ENCODE data around the gene INCENP.

The INCENP gene

DNA sequence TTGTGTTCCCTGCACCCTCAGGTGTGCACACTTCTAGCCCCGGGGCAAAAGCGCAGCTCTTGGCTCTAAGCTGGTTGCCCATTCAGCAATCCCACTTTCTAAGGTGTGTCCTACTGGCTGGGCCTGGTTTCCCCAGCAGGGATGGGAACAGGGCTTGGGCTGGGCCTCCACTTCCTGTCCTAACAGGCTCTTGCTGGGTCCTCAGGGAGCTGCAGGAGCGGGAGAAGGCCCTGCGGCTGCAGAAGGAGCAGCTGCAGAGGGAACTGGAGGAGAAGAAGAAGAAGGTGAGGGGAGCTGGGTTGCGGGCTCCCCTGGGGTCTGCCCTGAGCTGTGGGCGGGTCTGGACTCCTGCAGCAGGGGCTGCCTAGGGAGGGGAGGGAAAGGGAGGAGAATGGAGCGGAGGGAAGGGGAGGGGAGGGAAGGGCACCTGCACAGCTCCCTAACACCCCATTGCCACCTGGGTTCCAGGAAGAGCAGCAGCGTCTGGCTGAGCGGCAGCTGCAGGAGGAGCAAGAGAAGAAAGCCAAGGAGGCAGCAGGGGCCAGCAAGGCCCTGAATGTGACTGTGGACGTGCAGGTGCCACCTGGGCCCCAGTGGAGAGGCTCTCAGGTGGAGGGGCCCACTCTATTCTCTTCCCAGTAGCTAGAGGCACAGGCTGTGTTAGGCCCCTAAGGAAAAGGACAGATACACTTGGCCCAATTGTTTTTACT lies 24.6 kb downstream of the INCENP start:
- TF ChIP-seq, protein P1, sequence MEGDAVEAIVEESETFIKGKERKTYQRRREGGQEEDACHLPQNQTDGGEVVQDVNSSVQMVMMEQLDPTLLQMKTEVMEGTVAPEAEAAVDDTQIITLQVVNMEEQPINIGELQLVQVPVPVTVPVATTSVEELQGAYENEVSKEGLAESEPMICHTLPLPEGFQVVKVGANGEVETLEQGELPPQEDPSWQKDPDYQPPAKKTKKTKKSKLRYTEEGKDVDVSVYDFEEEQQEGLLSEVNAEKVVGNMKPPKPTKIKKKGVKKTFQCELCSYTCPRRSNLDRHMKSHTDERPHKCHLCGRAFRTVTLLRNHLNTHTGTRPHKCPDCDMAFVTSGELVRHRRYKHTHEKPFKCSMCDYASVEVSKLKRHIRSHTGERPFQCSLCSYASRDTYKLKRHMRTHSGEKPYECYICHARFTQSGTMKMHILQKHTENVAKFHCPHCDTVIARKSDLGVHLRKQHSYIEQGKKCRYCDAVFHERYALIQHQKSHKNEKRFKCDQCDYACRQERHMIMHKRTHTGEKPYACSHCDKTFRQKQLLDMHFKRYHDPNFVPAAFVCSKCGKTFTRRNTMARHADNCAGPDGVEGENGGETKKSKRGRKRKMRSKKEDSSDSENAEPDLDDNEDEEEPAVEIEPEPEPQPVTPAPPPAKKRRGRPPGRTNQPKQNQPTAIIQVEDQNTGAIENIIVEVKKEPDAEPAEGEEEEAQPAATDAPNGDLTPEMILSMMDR (IDR thresholded peaks at IDR 0.05; ENCODE audit: low read depth, low read length) = no peak
- Histone ChIP-seq H3K27me3 (no peaks in the 10 kb centered on the region), H3K4me1 (no peaks in the 10 kb centered on the region), H3K36me3 (peaks cover 24% of the 10 kb centered on the region), H3K9me3 (no peaks in the 10 kb centered on the region), H3K4me3 (ENCODE audit: low read depth, low read length) (no peak overlapping the region)
- no peak for DNase-seq

DNA sequence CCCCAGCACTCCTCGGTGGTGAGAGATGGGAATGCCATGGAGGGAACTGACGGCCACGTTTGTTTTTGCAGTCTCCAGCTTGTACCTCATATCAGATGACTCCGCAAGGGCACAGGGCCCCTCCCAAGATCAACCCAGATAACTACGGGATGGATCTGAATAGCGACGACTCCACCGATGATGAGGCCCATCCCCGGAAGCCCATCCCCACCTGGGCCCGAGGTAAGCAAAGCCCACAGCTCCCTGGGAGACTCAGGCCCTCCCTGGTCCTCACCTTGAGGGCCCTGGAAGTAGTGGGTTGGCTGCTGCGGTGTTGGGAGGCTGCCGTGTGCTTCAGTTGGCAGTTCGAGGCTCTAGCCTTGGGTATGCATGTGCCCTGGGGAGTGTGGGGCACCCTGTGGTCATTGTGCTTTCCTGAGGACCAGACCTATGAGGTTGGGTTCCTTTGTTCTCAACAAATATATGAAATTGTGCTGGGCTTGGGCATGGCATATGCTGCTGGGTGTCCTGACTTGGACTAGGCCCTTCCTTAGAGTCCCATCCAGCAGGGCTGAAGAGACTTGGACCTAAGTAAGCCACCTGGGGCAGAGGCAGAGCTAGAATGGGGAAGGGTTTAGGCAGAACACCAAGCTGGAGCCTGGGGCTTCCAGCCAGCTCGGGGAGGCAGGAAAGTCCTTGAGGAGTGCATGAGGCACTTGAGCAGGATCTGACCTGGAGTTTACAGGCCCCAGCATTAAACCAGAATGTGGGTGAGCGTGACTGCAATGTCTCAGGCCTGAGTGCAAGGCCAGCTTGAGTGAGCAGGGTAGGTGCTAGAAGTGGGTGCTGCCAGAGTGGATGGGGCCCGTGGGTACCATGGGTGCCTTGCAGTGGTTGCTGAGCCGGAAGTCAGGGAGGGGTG lies 26.4 kb downstream of the INCENP start:
- no peak for DNase-seq
- no peaks in the 10 kb centered on the region for H3K9me3 ChIP-seq
- no peaks in the 10 kb centered on the region for H3K4me1 ChIP-seq
- H3K27me3 ChIP-seq = no peaks in the 10 kb centered on the region
- H3K36me3 ChIP-seq = peaks cover 24% of the 10 kb centered on the region
- TF ChIP-seq, protein P1 (IDR thresholded peaks at IDR 0.05; ENCODE audit: low read depth, low read length) = no peak
- no peak overlapping the region for H3K4me3 ChIP-seq (ENCODE audit: low read depth, low read length)

DNA sequence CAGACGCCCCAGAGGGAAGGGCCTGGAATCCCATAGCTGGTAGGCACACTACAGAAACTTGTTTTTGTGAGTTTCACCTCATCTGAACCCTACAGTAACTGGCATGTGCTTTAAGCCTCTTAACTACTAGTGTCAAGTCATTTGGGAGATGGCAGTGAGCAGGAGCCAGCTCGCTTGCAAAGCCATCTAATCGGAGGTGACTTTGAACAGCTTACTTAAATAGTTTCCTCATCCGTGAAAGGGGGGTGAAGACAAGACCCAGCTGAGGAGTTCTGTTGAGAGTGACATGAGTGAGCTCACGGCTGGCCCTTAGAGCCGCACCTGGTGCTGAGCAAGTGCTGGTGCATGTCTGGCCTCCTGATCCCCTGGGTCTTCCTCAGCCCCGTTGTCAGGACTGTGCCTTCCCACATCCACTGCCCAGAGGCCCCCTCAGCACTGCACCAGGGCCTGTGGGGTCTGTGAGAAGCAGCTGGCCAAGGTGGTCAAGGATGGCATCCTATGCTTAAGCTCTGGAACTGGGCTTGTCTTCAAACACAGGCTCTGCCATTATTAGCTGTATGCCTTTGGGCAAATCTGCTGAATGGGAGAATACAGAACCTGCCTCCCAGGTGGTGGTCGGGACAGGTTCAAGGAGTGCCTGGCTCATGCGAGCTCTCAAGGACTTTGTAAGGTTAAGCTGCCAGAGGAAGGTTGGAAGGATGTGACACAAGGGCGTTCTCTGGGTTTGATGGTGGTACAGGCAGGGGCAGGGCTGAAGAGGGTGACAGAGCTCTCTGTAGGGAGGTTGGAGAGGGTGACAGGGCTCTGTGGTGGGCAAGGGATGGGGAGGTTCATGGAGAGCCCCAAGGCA lies 27.3 kb downstream of the INCENP start:
- DNase-seq = no peak
- peaks cover 24% of the 10 kb centered on the region for H3K36me3 ChIP-seq
- TF ChIP-seq, protein P1 (IDR thresholded peaks at IDR 0.05; ENCODE audit: low read depth, low read length) = no peak
- H3K27me3 ChIP-seq = no peaks in the 10 kb centered on the region
- H3K4me1 ChIP-seq = no peaks in the 10 kb centered on the region
- H3K9me3 ChIP-seq = no peaks in the 10 kb centered on the region
- H3K4me3 ChIP-seq (ENCODE audit: low read depth, low read length) = no peak overlapping the region

DNA sequence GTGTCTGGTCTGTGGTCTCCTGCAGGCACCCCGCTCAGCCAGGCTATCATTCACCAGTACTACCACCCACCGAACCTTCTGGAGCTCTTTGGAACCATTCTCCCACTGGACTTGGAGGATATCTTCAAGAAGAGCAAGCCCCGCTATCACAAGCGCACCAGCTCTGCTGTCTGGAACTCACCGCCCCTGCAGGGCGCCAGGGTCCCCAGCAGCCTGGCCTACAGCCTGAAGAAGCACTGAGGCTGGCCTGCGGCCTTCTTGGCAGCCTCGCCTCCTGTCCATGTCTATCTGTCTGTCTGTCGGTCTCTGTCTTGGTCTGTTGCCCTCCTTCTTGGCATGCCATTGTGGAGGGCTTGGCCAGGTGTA lies 27.9 kb downstream of the INCENP start:
- TF ChIP-seq, protein P1 (IDR thresholded peaks at IDR 0.05; ENCODE audit: low read depth, low read length) = no peak
- Histone ChIP-seq H3K4me1 (no peaks in the 10 kb centered on the region), H3K9me3 (no peaks in the 10 kb centered on the region), H3K36me3 (peaks cover 24% of the 10 kb centered on the region), H3K27me3 (no peaks in the 10 kb centered on the region), H3K4me3 (ENCODE audit: low read depth, low read length) (no peak overlapping the region)
- no peak for DNase-seq

DNA sequence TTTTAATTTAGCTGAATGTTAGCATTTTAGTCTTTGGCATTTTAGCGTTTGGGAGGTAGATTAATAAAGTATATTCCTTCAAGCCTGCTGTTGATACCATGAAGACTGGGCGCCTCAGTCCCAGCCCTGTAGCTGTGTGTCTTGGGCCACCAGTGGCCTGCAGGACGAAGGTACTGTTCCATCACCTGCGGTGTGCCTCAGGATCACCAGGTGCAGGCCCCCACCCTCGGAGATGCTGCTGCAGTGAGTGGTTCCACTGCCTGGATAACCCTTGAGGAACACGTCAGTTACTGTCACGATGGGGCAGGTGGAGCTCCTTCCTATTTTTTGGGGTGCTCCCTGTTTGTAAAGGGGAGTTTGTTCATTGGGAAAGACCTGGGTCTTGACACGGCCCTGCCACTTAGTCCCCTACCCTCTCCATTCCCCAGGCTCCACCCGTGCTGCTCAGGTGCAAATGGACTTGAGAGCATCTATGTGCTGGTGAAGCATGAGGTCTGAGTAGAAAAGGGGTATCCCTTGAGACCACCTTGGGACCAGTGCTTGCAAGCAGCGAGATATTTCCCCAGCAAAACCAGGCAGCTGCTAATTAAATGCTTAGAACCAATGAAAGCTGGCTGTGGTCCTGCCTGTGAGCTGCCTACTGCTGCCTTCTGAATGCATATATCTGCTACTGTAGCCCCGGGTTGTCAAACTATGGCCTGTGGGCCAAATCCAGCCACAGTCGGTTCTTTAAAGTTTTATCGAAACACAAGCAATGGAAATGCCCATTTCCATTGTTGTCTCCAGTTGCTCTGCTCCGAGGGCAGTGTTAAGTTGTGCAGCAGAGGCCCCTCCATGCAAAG lies 28.7 kb downstream of the INCENP start:
- no peak for DNase-seq
- Histone ChIP-seq H3K4me1 (no peaks in the 10 kb centered on the region), H3K36me3 (peaks cover 22% of the 10 kb centered on the region), H3K27me3 (no peaks in the 10 kb centered on the region), H3K4me3 (ENCODE audit: low read depth, low read length) (no peak overlapping the region), H3K9me3 (no peaks in the 10 kb centered on the region)
- TF ChIP-seq, protein P1 (IDR thresholded peaks at IDR 0.05; ENCODE audit: low read depth, low read length) = no peak
